ENCODE data around the gene PPID. TPM values are rescaled to one million over a fixed set of nuclear protein-coding genes. Genes with fewer than 3 reads are reported as not detected.

Gene PPID
- total and polyA plus RNA-seq, 9 of the 15 experiments (the other 6 are each of a cell fraction or from before 2014, with no cell fraction given): 46.5 to 160 (median 98.6) TPM

- in situ Hi-C loops (cut with MboI) (no loop called here), intact Hi-C loops (cut with micrococcal nuclease) (no loop called here)
- no peaks in the 10 kb centered on the region for H3K36me3 ChIP-seq (ENCODE audit: control insufficient read depth, insufficient read depth, low read length)
- ATAC-seq: peak; percentile 49; the same call in 2 of the 3 replicates
- CTCF ChIA-PET (ENCODE audit: low intra/inter-chr PET ratio): no interaction called here
- no peak for DNase-seq (ENCODE audit: extremely low read depth in 1 of 4, low spot score in 3 of 4)
- no peak overlapping the region for H3K4me2 ChIP-seq (ENCODE audit: insufficient read depth, low read length)
- no peaks in the 10 kb centered on the region for H4K20me1 ChIP-seq (replicated peaks; ENCODE audit: control insufficient read depth, insufficient read depth, low read length)
- no peak overlapping the region for H3K9ac ChIP-seq (ENCODE audit: insufficient read depth in 1 of 2, low read depth in 2 of 2, low read length in 2 of 2)
- BruUV-seq (replicated peaks): no TSS peak
- POLR2A ChIA-PET: interaction anchor here (1.2 kb wide), 1 partner anchor 34 kb away, joined by 3 read pairs; no protein-coding TSS in a partner anchor
- WGBS (ENCODE audit: insufficient coverage, low coverage, missing lambda C conversion rate): 61% methylated on average over 1 of the region's 1 CpG
- no peaks in the 10 kb centered on the region for H3K9me3 ChIP-seq (replicated peaks; ENCODE audit: control insufficient read depth, insufficient read depth, low read depth, low read length)
- no peak for FAIRE-seq
- no peak overlapping the region for H3K27ac ChIP-seq (ENCODE audit: extremely low read depth, low read depth, low read length)
- H3K27me3 ChIP-seq (ENCODE audit: control insufficient read depth in 2 of 2, insufficient read depth in 2 of 2, low read length in 2 of 2): no peaks in the 10 kb centered on the region
- no peak overlapping the region for H2AFZ ChIP-seq (ENCODE audit: low read depth, low read length)
- no peaks in the 10 kb centered on the region for H3K79me2 ChIP-seq (ENCODE audit: control insufficient read depth, insufficient read depth, low read length)
- no peaks in the 10 kb centered on the region for H3K9me1 ChIP-seq (ENCODE audit: control insufficient read depth, insufficient read depth, low read length)
- TF ChIP-seq ARID4B (CRISPR knock-in tag; IDR thresholded peaks at IDR 0.05) (no peak), STAT5B (CRISPR knock-in tag; IDR thresholded peaks at IDR 0.05) (no peak), CCNT2 (IDR thresholded peaks at IDR 0.05; ENCODE audit: borderline replicate concordance, extremely low read depth, insufficient read length, low read depth, low read length) (no peak), ADNP (tag; IDR thresholded peaks at IDR 0.05) (no peak)
- no peaks in the 10 kb centered on the region for H3K4me1 ChIP-seq (replicated peaks in 1 of 2; ENCODE audit: control insufficient read depth in 2 of 2, insufficient read depth in 2 of 2, low read length in 2 of 2)
- H3K4me3 ChIP-seq: no peak overlapping the region
Measured at GRCh38 chr4:158681629-158682028, 41.6 kb downstream of the PPID start.
